Kasumi-1 (cell line): ENCODE data around the gene PLIN1.
"Not testable (repeated sequence)": the region's sequence is repeated elsewhere in the genome, so short reads cannot be mapped to it uniquely, and the experiment has no call there.

Source experiments
- DNase-seq, 2 experiments: peaks; one replicate each; lab custom pipeline; 2025; lab: John Stamatoyannopoulos, UW

PLIN1 gene

GRCh38 chr15:89679212-89679611, at the start of gene PLIN1:
Gene PLIN1 (minus strand): TSS chr15:89679367. CDS start chr15:89677489, 1,878 bp downstream.
- DNase-seq = no peak

- no peak for DNase-seq
Observed at GRCh38 chr15:89728254-89728653, 49.1 kb upstream of the PLIN1 start.

GRCh38 chr15:89725064-89725463, 45.9 kb upstream of the PLIN1 start:
- no peak for DNase-seq

- DNase-seq = no peak
Observed at GRCh38 chr15:89724621-89725020, 45.5 kb upstream of the PLIN1 start.

- no peak for DNase-seq
Observed at GRCh38 chr15:89723031-89723430, 43.9 kb upstream of the PLIN1 start.

GRCh38 chr15:89714775-89715174, 35.6 kb upstream of the PLIN1 start:
- peak; percentile 2 to 15 for DNase-seq

- DNase-seq = no peak
Observed at GRCh38 chr15:89707577-89707976, 28.4 kb upstream of the PLIN1 start.

- no peak for DNase-seq
Observed at GRCh38 chr15:89704411-89704810, 25.2 kb upstream of the PLIN1 start.

GRCh38 chr15:89695198-89695597, 16.0 kb upstream of the PLIN1 start:
- no peak for DNase-seq

- no peak for DNase-seq
Observed at GRCh38 chr15:89693696-89694095, 14.5 kb upstream of the PLIN1 start.

- no peak for DNase-seq
Observed at GRCh38 chr15:89693091-89693490, 13.9 kb upstream of the PLIN1 start.

GRCh38 chr15:89690276-89691218, 11.4 kb upstream of the PLIN1 start, which contains the start of the genes PEX11A and WDR93:
Gene PEX11A (minus strand): TSS chr15:89690754. CDS start chr15:89690632, 122 bp downstream.
Gene WDR93 (plus strand): TSS chr15:89690811. CDS start chr15:89701747, 10,936 bp downstream.
- peak; percentile 57 to 59 for DNase-seq

- DNase-seq = not testable (repeated sequence)
Observed at GRCh38 chr15:89689930-89690275, 10.7 kb upstream of the PLIN1 start.

- no peak for DNase-seq
Observed at GRCh38 chr15:89686522-89686921, 7.4 kb upstream of the PLIN1 start.

- no peak for DNase-seq
Observed at GRCh38 chr15:89685995-89686394, 6.8 kb upstream of the PLIN1 start.

GRCh38 chr15:89681146-89681545, 2.0 kb upstream of the PLIN1 start:
- DNase-seq = no peak

- DNase-seq = no peak
Observed at GRCh38 chr15:89680282-89680873, 1.2 kb upstream of the PLIN1 start.

- DNase-seq = no peak
Observed at GRCh38 chr15:89677381-89677780, 1.8 kb downstream of the PLIN1 start.

GRCh38 chr15:89675606-89676005, 3.6 kb downstream of the PLIN1 start:
- DNase-seq = no peak

GRCh38 chr15:89674526-89674925, 4.6 kb downstream of the PLIN1 start:
- no peak for DNase-seq

GRCh38 chr15:89673165-89673512, 6.0 kb downstream of the PLIN1 start:
- DNase-seq = peak; percentile 6 to 13

GRCh38 chr15:89672221-89673164, 6.7 kb downstream of the PLIN1 start:
- DNase-seq = no peak
